Posterior cingulate gyrus (tissue), 11 donors: ENCODE measurements around the gene TRPM3.
"Not testable (repeated sequence)": the region's sequence is repeated elsewhere in the genome, so short reads cannot be mapped to it uniquely, and the experiment has no call there.

ENCODE experiments used
- DNase-seq, 10 donors: peaks; one replicate each; pipeline versions ENCODE4 v3.0.0 to v3.0.0-alpha.2; 2020 to 2021; ENCODE audit warnings: mixed read lengths in 3 of 10
- intact Hi-C: fragments of 100-400 bp; cut with DNase I; formaldehyde crosslinking; loops from one replicate; pipeline ENCODE4 v1.15.1; 2023

Gene TRPM3

GRCh38 chr9:70694758-70695157 lies 426.7 kb downstream of the TRPM3 start:
- DNase-seq, result no peak
- intact Hi-C loops, result no loop called here

- intact Hi-C loops, result no loop called here
- no peak for DNase-seq
Measured at GRCh38 chr9:70693186-70693585, 428.2 kb downstream of the TRPM3 start.

- intact Hi-C loops, result no loop called here
- no peak for DNase-seq
Measured at GRCh38 chr9:70692431-70692830, 429.0 kb downstream of the TRPM3 start.

- no peak for DNase-seq
- intact Hi-C loops, result no loop called here
Measured at GRCh38 chr9:70688704-70689103, 432.7 kb downstream of the TRPM3 start.

- DNase-seq, result no peak
- intact Hi-C loops, result no loop called here
Measured at GRCh38 chr9:70683841-70684240, 437.6 kb downstream of the TRPM3 start.

- intact Hi-C loops, result no loop called here
- DNase-seq, result no peak
Measured at GRCh38 chr9:70682298-70682697, 439.1 kb downstream of the TRPM3 start.

- no peak for DNase-seq
- intact Hi-C loops, result no loop called here
Measured at GRCh38 chr9:70679845-70680244, 441.6 kb downstream of the TRPM3 start.

- no peak for DNase-seq
Measured at GRCh38 chr9:70678153-70678552, 443.3 kb downstream of the TRPM3 start.

GRCh38 chr9:70677055-70677735 lies 444.2 kb downstream of the TRPM3 start:
- intact Hi-C loops, result no loop called here
- no peak for DNase-seq

More at GRCh38 chr9:70678153-70678552, 443.3 kb downstream of the TRPM3 start:
- intact Hi-C loops, result no loop called here

GRCh38 chr9:70675868-70676370 lies 445.5 kb downstream of the TRPM3 start:
- intact Hi-C loops, result no loop called here

GRCh38 chr9:70673844-70674243 lies 447.6 kb downstream of the TRPM3 start:
- intact Hi-C loops, result no loop called here
- DNase-seq, result no peak

More at GRCh38 chr9:70675868-70676370, 445.5 kb downstream of the TRPM3 start:
- DNase-seq, result no peak

- intact Hi-C loops, result no loop called here
- DNase-seq, result no peak
Measured at GRCh38 chr9:70672161-70672649, 449.2 kb downstream of the TRPM3 start.

- peak in 1 of 10 donors; percentile 8 for DNase-seq
- intact Hi-C loops, result no loop called here
Measured at GRCh38 chr9:70668751-70669150, 452.7 kb downstream of the TRPM3 start.

GRCh38 chr9:70658765-70659164 lies 462.7 kb downstream of the TRPM3 start:
- intact Hi-C loops, result no loop called here
- DNase-seq, result no peak

- no peak for DNase-seq
- intact Hi-C loops, result no loop called here
Measured at GRCh38 chr9:70656281-70656680, 465.1 kb downstream of the TRPM3 start.

GRCh38 chr9:70654144-70654543 lies 467.3 kb downstream of the TRPM3 start:
- intact Hi-C loops, result no loop called here

GRCh38 chr9:70644627-70645026 lies 476.8 kb downstream of the TRPM3 start:
- intact Hi-C loops, DNase-seq: not testable (repeated sequence)

More at GRCh38 chr9:70654144-70654543, 467.3 kb downstream of the TRPM3 start:
- no peak for DNase-seq

GRCh38 chr9:70642341-70642740 lies 479.1 kb downstream of the TRPM3 start:
- intact Hi-C loops, result no loop called here

GRCh38 chr9:70641631-70642030 lies 479.8 kb downstream of the TRPM3 start:
- no peak for DNase-seq
- intact Hi-C loops, result no loop called here

More at GRCh38 chr9:70642341-70642740, 479.1 kb downstream of the TRPM3 start:
- no peak for DNase-seq

- intact Hi-C loops, result no loop called here
- DNase-seq, result no peak
Measured at GRCh38 chr9:70641031-70641430, 480.4 kb downstream of the TRPM3 start.

GRCh38 chr9:70639853-70640814 lies 481.3 kb downstream of the TRPM3 start:
- intact Hi-C loops, result loop anchor here (1.0 kb wide), 1 partner anchor 609 kb away; no protein-coding TSS in a partner anchor
- DNase-seq, result peak in 5 of 10 donors; percentile 21 to 87 (median 78)
